ES-I3 (cell line): ENCODE measurements around the gene MYO1B.

Source experiments
- H3K36me3 ChIP-seq: 2 replicates; pipeline ENCODE4 v1.6.1; 2013; ENCODE audit warnings: mild to moderate bottlenecking, low read length, control low read depth, moderate library complexity; ENCODE audit not compliant: insufficient read depth
- H3K4me1 ChIP-seq: 2 replicates; pipeline ENCODE4 v1.6.1; 2013; ENCODE audit warnings: mild to moderate bottlenecking, control low read depth, low read length; ENCODE audit not compliant: insufficient read depth
- H3K9ac ChIP-seq: 2 replicates; pipeline ENCODE4 v1.6.1; 2013; ENCODE audit warnings: low read depth, mild to moderate bottlenecking, low read length, moderate library complexity
- H3K9me3 ChIP-seq: 2 replicates; pipeline ENCODE4 v1.6.1; 2013; ENCODE audit warnings: mild to moderate bottlenecking, low read length, moderate library complexity; ENCODE audit not compliant: control insufficient read depth, insufficient read depth

MYO1B gene

GRCh38 chr2:191347881-191348280 lies 102.7 kb downstream of the MYO1B start:
- Histone ChIP-seq H3K4me1 (peaks cover 3% of the 10 kb centered on the region), H3K36me3 (no peaks in the 10 kb centered on the region; the same call in 1 of the 2 replicates), H3K9ac (no peak overlapping the region), H3K9me3 (no peaks in the 10 kb centered on the region)

- peaks cover 4% of the 10 kb centered on the region for H3K4me1 ChIP-seq
- H3K9me3 ChIP-seq, result peaks cover 7% of the 10 kb centered on the region
- no peaks in the 10 kb centered on the region; the same call in 1 of the 2 replicates for H3K36me3 ChIP-seq
- no peak overlapping the region for H3K9ac ChIP-seq
Measured at GRCh38 chr2:191349990-191350389, 104.8 kb downstream of the MYO1B start.

- peaks cover 4% of the 10 kb centered on the region for H3K4me1 ChIP-seq
- no peak overlapping the region for H3K9ac ChIP-seq
- H3K9me3 ChIP-seq, result peaks cover 9% of the 10 kb centered on the region
- H3K36me3 ChIP-seq, result no peaks in the 10 kb centered on the region; the same call in 1 of the 2 replicates
Measured at GRCh38 chr2:191350826-191351225, 105.6 kb downstream of the MYO1B start.

- Histone ChIP-seq H3K9me3 (peaks cover 9% of the 10 kb centered on the region), H3K9ac (no peak overlapping the region), H3K36me3 (no peaks in the 10 kb centered on the region; the same call in 1 of the 2 replicates)
Measured at GRCh38 chr2:191351298-191351697, 106.1 kb downstream of the MYO1B start.

GRCh38 chr2:191351921-191352320 lies 106.7 kb downstream of the MYO1B start:
- no peaks in the 10 kb centered on the region; the same call in 1 of the 2 replicates for H3K36me3 ChIP-seq
- peaks cover 9% of the 10 kb centered on the region for H3K9me3 ChIP-seq
- H3K9ac ChIP-seq, result no peak overlapping the region
- H3K4me1 ChIP-seq, result peaks cover 4% of the 10 kb centered on the region

More at GRCh38 chr2:191351298-191351697, 106.1 kb downstream of the MYO1B start:
- peaks cover 4% of the 10 kb centered on the region for H3K4me1 ChIP-seq

- Histone ChIP-seq H3K9ac (no peak overlapping the region), H3K4me1 (peaks cover 4% of the 10 kb centered on the region), H3K9me3 (peaks cover 9% of the 10 kb centered on the region), H3K36me3 (no peaks in the 10 kb centered on the region)
Measured at GRCh38 chr2:191352536-191352935, 107.3 kb downstream of the MYO1B start.

- Histone ChIP-seq H3K4me1 (peaks cover 4% of the 10 kb centered on the region), H3K9ac (no peak overlapping the region), H3K9me3 (peaks cover 9% of the 10 kb centered on the region), H3K36me3 (no peaks in the 10 kb centered on the region)
Measured at GRCh38 chr2:191355170-191355758, 110.1 kb downstream of the MYO1B start.

- Histone ChIP-seq H3K9ac (no peak overlapping the region), H3K36me3 (no peaks in the 10 kb centered on the region), H3K4me1 (peaks cover 3% of the 10 kb centered on the region), H3K9me3 (peaks cover 9% of the 10 kb centered on the region)
Measured at GRCh38 chr2:191357678-191358077, 112.5 kb downstream of the MYO1B start.

- H3K4me1 ChIP-seq, result no peaks in the 10 kb centered on the region
- peaks cover 5% of the 10 kb centered on the region; the same call in 1 of the 2 replicates for H3K36me3 ChIP-seq
- H3K9me3 ChIP-seq, result peaks cover 9% of the 10 kb centered on the region
- H3K9ac ChIP-seq, result no peak overlapping the region
Measured at GRCh38 chr2:191358325-191359025, 113.3 kb downstream of the MYO1B start.

GRCh38 chr2:191359133-191359532 lies 113.9 kb downstream of the MYO1B start:
- no peaks in the 10 kb centered on the region for H3K4me1 ChIP-seq
- peaks cover 7% of the 10 kb centered on the region; the same call in 1 of the 2 replicates for H3K36me3 ChIP-seq
- peaks cover 9% of the 10 kb centered on the region for H3K9me3 ChIP-seq
- H3K9ac ChIP-seq, result no peak overlapping the region

GRCh38 chr2:191360918-191361317 lies 115.7 kb downstream of the MYO1B start:
- Histone ChIP-seq H3K4me1 (no peaks in the 10 kb centered on the region), H3K36me3 (peaks cover 7% of the 10 kb centered on the region; the same call in 1 of the 2 replicates), H3K9ac (no peak overlapping the region), H3K9me3 (no peaks in the 10 kb centered on the region)

- no peaks in the 10 kb centered on the region for H3K4me1 ChIP-seq
- H3K9me3 ChIP-seq, result no peaks in the 10 kb centered on the region
- H3K9ac ChIP-seq, result no peak overlapping the region
- H3K36me3 ChIP-seq, result peaks cover 7% of the 10 kb centered on the region; the same call in 1 of the 2 replicates
Measured at GRCh38 chr2:191362841-191363240, 117.6 kb downstream of the MYO1B start.

GRCh38 chr2:191363267-191363666 lies 118.1 kb downstream of the MYO1B start:
- Histone ChIP-seq H3K36me3 (peaks cover 7% of the 10 kb centered on the region; the same call in 1 of the 2 replicates), H3K4me1 (no peaks in the 10 kb centered on the region), H3K9ac (no peak overlapping the region), H3K9me3 (no peaks in the 10 kb centered on the region)

GRCh38 chr2:191365089-191365488 lies 119.9 kb downstream of the MYO1B start:
- H3K9ac ChIP-seq, result no peak overlapping the region
- H3K36me3 ChIP-seq, result peaks cover 7% of the 10 kb centered on the region; the same call in 1 of the 2 replicates
- H3K9me3 ChIP-seq, result no peaks in the 10 kb centered on the region
- no peaks in the 10 kb centered on the region for H3K4me1 ChIP-seq

GRCh38 chr2:191366199-191366598 lies 121.0 kb downstream of the MYO1B start:
- Histone ChIP-seq H3K9ac (no peak overlapping the region), H3K4me1 (no peaks in the 10 kb centered on the region), H3K36me3 (peaks cover 10% of the 10 kb centered on the region; the same call in 1 of the 2 replicates), H3K9me3 (no peaks in the 10 kb centered on the region)
